HepG2 (cell line): ENCODE results near the gene CCND1. TPM values are rescaled to one million over a fixed set of nuclear protein-coding genes. Genes with fewer than 3 reads are reported as not detected.

Source experiments
- ATAC-seq: fragments of 200-7000 bp; cut with Tn5 transposase; 3 replicates; pipeline ENCODE4 v1.9.1; 2020; ENCODE audit warnings: mild to moderate bottlenecking, moderate library complexity
- BruUV-seq: library from RNA; stranded (reverse); fragments of 400-500 nt; replicated peaks from 2 replicates; lab custom pipeline; 2021; lab: Mats Ljungman, UMichigan
- CTCF ChIA-PET: fragments of 300-600 bp; formaldehyde crosslinking; extraction: SDS; loops from one replicate; lab custom pipeline; 2021; ENCODE audit warnings: low total read pairs, inconsistent platforms, low intra/inter-chr PET ratio; lab: Yijun Ruan, JAX
- POLR2A ChIA-PET: fragments of 350-600 bp; sonication (Branson Sonifier 250); formaldehyde crosslinking; loops from one replicate; lab custom pipeline; 2020; ENCODE audit warnings: antibody characterized with exemption, inconsistent platforms; lab: Yijun Ruan, JAX
- DNase-seq: peaks from one replicate; pipeline ENCODE4 v3.0.0-alpha.2; 2015; ENCODE audit warnings: low spot score
- FAIRE-seq: peaks from 3 replicates; lab custom pipeline; 2011; peaks lifted over from hg19 to GRCh38; lab: Jason Lieb, UNC
- H2AFZ ChIP-seq: one replicate; pipeline ENCODE4 v1.6.1; 2011; ENCODE audit warnings: low read length, inconsistent platforms
- H3K27ac ChIP-seq: fragments of 300-600 bp; 3 replicates; pipeline ENCODE4 v1.8.0; 2011; ENCODE audit warnings: mixed run types, mild to moderate bottlenecking, mixed read lengths, low read length, inconsistent platforms; ENCODE audit not compliant: insufficient read depth; ENCODE audit errors: extremely low read length
- H3K27me3 ChIP-seq, 2 experiments: fragments of 200-600 bp in 1 of 2; 2 replicates in 1 of 2; 3 replicates in 1 of 2; pipeline versions ENCODE4 v1.6.0 to v1.8.0; 2011; ENCODE audit warnings: low read length in 2 of 2, mild to moderate bottlenecking in 2 of 2, moderate library complexity in 2 of 2, inconsistent platforms in 1 of 2; ENCODE audit not compliant: insufficient read depth in 2 of 2, control insufficient read depth in 1 of 2
- H3K36me3 ChIP-seq, 2 experiments: fragments of 200-600 bp in 1 of 2; replicated peaks in 1 of 2; 2 replicates in 1 of 2; 3 replicates in 1 of 2; pipeline versions ENCODE4 v1.5.1 to v1.8.0; 2011; ENCODE audit warnings: low read length in 2 of 2, inconsistent platforms in 1 of 2; ENCODE audit not compliant: insufficient read depth in 2 of 2, control insufficient read depth in 1 of 2
- H3K4me1 ChIP-seq: 2 replicates; pipeline ENCODE4 v1.5.1; 2012; ENCODE audit warnings: low read length, inconsistent platforms; ENCODE audit not compliant: insufficient read depth
- H3K4me2 ChIP-seq: 2 replicates; pipeline ENCODE4 v1.6.0; 2011; ENCODE audit warnings: low read depth, low read length, inconsistent platforms
- H3K4me3 ChIP-seq, 3 experiments: fragments of 200-600 bp in 1 of 3; sonication (generic), shearing (Covaris generic) in 1 of 3; replicated peaks in 1 of 3; 2 replicates each; pipeline ENCODE4 v1.5.1; 2011 to 2016; ENCODE audit warnings: low read length in 3 of 3, inconsistent platforms in 2 of 3, low read depth in 2 of 3, mild to moderate bottlenecking in 2 of 3, control low read depth in 1 of 3, mixed read lengths in 1 of 3; ENCODE audit not compliant: insufficient read depth in 1 of 3
- H3K79me2 ChIP-seq: one replicate; pipeline ENCODE4 v1.6.1; 2011; ENCODE audit warnings: low read length, inconsistent platforms; ENCODE audit not compliant: insufficient read depth
- H3K9ac ChIP-seq: 2 replicates; pipeline ENCODE4 v1.6.0; 2011; ENCODE audit warnings: mild to moderate bottlenecking, low read depth, low read length, inconsistent platforms; ENCODE audit not compliant: insufficient read depth
- H3K9me3 ChIP-seq: 2 replicates; pipeline ENCODE4 v1.5.1; 2012; ENCODE audit warnings: mild to moderate bottlenecking, low read length
- H4K20me1 ChIP-seq: 2 replicates; pipeline ENCODE4 v1.6.0; 2011; ENCODE audit warnings: inconsistent platforms, mild to moderate bottlenecking, low read length, moderate library complexity; ENCODE audit not compliant: insufficient read depth
- ARID3A ChIP-seq: IDR thresholded peaks from 2 replicates; pipeline ENCODE4 v1.6.1; 2012; ENCODE audit warnings: low read depth, low read length, improper control_type of control experiment
- ATF2 ChIP-seq: sonication (generic); formaldehyde crosslinking; IDR thresholded peaks from 2 replicates; pipeline ENCODE4 v1.4.0; 2020; ENCODE audit warnings: missing genetic modification reagents
- FOSL1 ChIP-seq: sonication (generic); formaldehyde crosslinking; IDR thresholded peaks from 2 replicates; pipeline ENCODE4 v1.9.0; 2021; ENCODE audit warnings: missing genetic modification reagents, borderline replicate concordance
- HOXA9 ChIP-seq: sonication (generic); formaldehyde crosslinking; IDR thresholded peaks from 2 replicates; pipeline ENCODE4 v1.8.1; 2022; ENCODE audit warnings: missing genetic modification reagents, mild to moderate bottlenecking, moderate library complexity, borderline replicate concordance
- IRF9 ChIP-seq: sonication (generic); formaldehyde crosslinking; IDR thresholded peaks from 2 replicates; pipeline ENCODE4 v1.8.0; 2022; ENCODE audit warnings: missing genetic modification reagents, mild to moderate bottlenecking, borderline replicate concordance
- KMT2A ChIP-seq: sonication (generic); formaldehyde crosslinking; IDR thresholded peaks from 2 replicates; pipeline ENCODE4 v1.4.0; 2020; ENCODE audit warnings: missing genetic modification reagents
- MAZ ChIP-seq, 2 experiments: sonication (generic) in 1 of 2; formaldehyde crosslinking in 1 of 2; IDR thresholded peaks; 2 replicates each; pipeline versions ENCODE4 v1.5.0 to v1.6.1; 2012 to 2020; ENCODE audit warnings: low read depth in 2 of 2, mild to moderate bottlenecking in 2 of 2, borderline replicate concordance in 1 of 2, improper control_type of control experiment in 1 of 2, low read length in 1 of 2, missing genetic modification reagents in 1 of 2, moderate library complexity in 1 of 2
- MEIS2 ChIP-seq: sonication (generic); formaldehyde crosslinking; IDR thresholded peaks from 2 replicates; pipeline ENCODE4 v1.9.0; 2021; ENCODE audit warnings: mild to moderate bottlenecking, missing genetic modification reagents
- NFKBIZ ChIP-seq: IDR thresholded peaks from 2 replicates; pipeline ENCODE4 v1.6.1; 2018; ENCODE audit warnings: missing genetic modification reagents, missing compliant biosample characterization
- POLR2AphosphoS2 ChIP-seq: IDR thresholded peaks from 2 replicates; pipeline ENCODE4 v1.6.1; 2011; ENCODE audit warnings: low read depth, low read length, improper control_type of control experiment
- ZFP1 ChIP-seq: IDR thresholded peaks from 2 replicates; pipeline ENCODE4 v1.6.1; 2016
- ZMAT5 ChIP-seq: sonication (generic); formaldehyde crosslinking; IDR thresholded peaks from 2 replicates; pipeline ENCODE4 v1.5.0; 2020; ENCODE audit warnings: mild to moderate bottlenecking, low read depth, missing genetic modification reagents, borderline replicate concordance
- ZNF44 ChIP-seq: sonication (generic); formaldehyde crosslinking; IDR thresholded peaks from 2 replicates; pipeline ENCODE4 v1.5.1; 2020; ENCODE audit warnings: mild to moderate bottlenecking, missing genetic modification reagents
- ZNF549 ChIP-seq: sonication (generic); formaldehyde crosslinking; IDR thresholded peaks from 2 replicates; pipeline ENCODE4 v1.5.0; 2020; ENCODE audit warnings: missing genetic modification reagents
- ZNF607 ChIP-seq: sonication (generic); formaldehyde crosslinking; IDR thresholded peaks from 2 replicates; pipeline ENCODE4 v1.5.1; 2020; ENCODE audit warnings: missing genetic modification reagents, mild to moderate bottlenecking, borderline replicate concordance
- WGBS: methylation state at CpG from one replicate; pipeline ENCODE4 v1.1.6; 2017; ENCODE audit warnings: low lambda C conversion rate; 5-methylcytosine and 5-hydroxymethylcytosine counted together
- in situ Hi-C: cut with HindIII; loops from 2 replicates; pipeline ENCODE4 v1.10.0; 2017; ENCODE audit warnings: low pct_unique_long_range_greater_than_20kb; ENCODE audit not compliant: extremely low pct_ligation_motif_present
- intact Hi-C: fragments of 100-400 bp; cut with micrococcal nuclease; formaldehyde crosslinking; loops from one replicate; pipeline ENCODE4 v1.10.0; 2022; ENCODE audit not compliant: unreplicated experiment
- polyA plus RNA-seq, 8 experiments: library from polyadenylated mRNA; depleted of rRNA in 3 of 8; stranded (reverse) in 7 of 8; unstranded in 1 of 8; fragments of >200 nt; fragmentation: Illumina TruSeq in 4 of 8; extraction: Trizol in 4 of 8; gene quantifications; 2 replicates each; pipeline versions ENCODE4 v1.2.1 to v1.2.3, GENCODE V29; 2011 to 2016; ENCODE audit warnings: low read depth in 4 of 8, missing spikeins in 1 of 8, mixed read lengths in 1 of 8; ENCODE audit not compliant: insufficient read depth in 1 of 8
- total RNA-seq, 5 experiments: library from RNA; depleted of rRNA; stranded (reverse); fragments of >200 nt; fragmentation: Illumina TruSeq; extraction: Trizol; gene quantifications; 2 replicates each; pipeline ENCODE4 v1.2.3, GENCODE V29; 2016; ENCODE audit warnings: low read depth in 1 of 5

The CCND1 gene
- total and polyA plus RNA-seq, 2 of the 13 experiments (the other 11 are each of a cell fraction or from before 2014, with no cell fraction given), result 107 to 136 TPM

GRCh38 chr11:69624293-69624692 is 16.7 kb upstream of the CCND1 start:
- no peak overlapping the region for H3K9ac ChIP-seq
- 60% methylated on average over 1 of the region's 1 CpG for WGBS
- ATAC-seq, result no peak
- no TSS peak for BruUV-seq
- no peak for FAIRE-seq
- ChIA-PET POLR2A (no interaction called here), CTCF (no interaction called here)
- no peaks in the 10 kb centered on the region for H3K79me2 ChIP-seq
- no peak overlapping the region for H2AFZ ChIP-seq
- no peaks in the 10 kb centered on the region for H4K20me1 ChIP-seq
- in situ Hi-C loops, result no loop called here
- no peak overlapping the region for H3K4me3 ChIP-seq
- H3K9me3 ChIP-seq, result no peaks in the 10 kb centered on the region
- H3K27ac ChIP-seq, result no peak overlapping the region
- no peak for DNase-seq
- intact Hi-C loops, result no loop called here
- H3K36me3 ChIP-seq, result no peaks in the 10 kb centered on the region
- H3K4me1 ChIP-seq, result no peaks in the 10 kb centered on the region
- TF ChIP-seq POLR2AphosphoS2 (no peak), ZFP1 (CRISPR knock-in tag) (no peak), NFKBIZ (no peak), HOXA9 (CRISPR knock-in tag) (no peak), MEIS2 (no peak), ZNF549 (CRISPR knock-in tag) (no peak)
- H3K27me3 ChIP-seq, result peaks cover 0 to 11% of the 10 kb centered on the region in 2 experiments; a peak in 1 of 5 replicates
- H3K4me2 ChIP-seq, result no peak overlapping the region

GRCh38 chr11:69625476-69625875 is 15.5 kb upstream of the CCND1 start:
- no peak for DNase-seq
- Histone ChIP-seq H3K4me3 (no peak overlapping the region), H3K4me2 (no peak overlapping the region), H3K36me3 (no peaks in the 10 kb centered on the region), H2AFZ (no peak overlapping the region), H3K9me3 (no peaks in the 10 kb centered on the region), H3K79me2 (no peaks in the 10 kb centered on the region), H3K4me1 (no peaks in the 10 kb centered on the region), H3K9ac (no peak overlapping the region), H3K27me3 (peaks cover 0 to 11% of the 10 kb centered on the region in 2 experiments; a peak in 1 of 5 replicates), H4K20me1 (no peaks in the 10 kb centered on the region), H3K27ac (no peak overlapping the region)
- intact Hi-C loops, result no loop called here
- no TSS peak for BruUV-seq
- ChIA-PET POLR2A (no interaction called here), CTCF (no interaction called here)
- no peak for ATAC-seq
- no peak for TF ChIP-seq ATF2 (CRISPR knock-in tag)
- no peak for TF ChIP-seq KMT2A (CRISPR knock-in tag)
- no peak for TF ChIP-seq ZNF607 (CRISPR knock-in tag)
- TF ChIP-seq ARID3A, result no peak
- no peak for TF ChIP-seq FOSL1
- no peak for TF ChIP-seq IRF9
- no peak for TF ChIP-seq ZNF44 (CRISPR knock-in tag)
- no peak for TF ChIP-seq MAZ (IDR thresholded peaks at IDR 0.05; ENCODE audit: borderline replicate concordance, low read depth, low read length)
- TF ChIP-seq MAZ (CRISPR knock-in tag; IDR thresholded peaks at IDR 0.05; ENCODE audit: low read depth), result no peak
- no peak for TF ChIP-seq ZMAT5 (CRISPR knock-in tag)
- no peak for FAIRE-seq
- WGBS, result 76% methylated on average over 10 of the region's 10 CpGs
- in situ Hi-C loops, result loop anchor here (25.0 kb wide), 1 partner anchor 188 kb away; no protein-coding TSS in a partner anchor
